ENCODE results near the gene PLCL2. TPM values are rescaled to one million over a fixed set of nuclear protein-coding genes. Genes with fewer than 3 reads are reported as not detected.
A peak's percentile ranks its signal among the peaks of the same experiment; 100 is the strongest.

PLCL2 gene
- total and polyA plus RNA-seq, 2 experiments from 2014 or later: 1.6 to 9.7 TPM

DNA sequence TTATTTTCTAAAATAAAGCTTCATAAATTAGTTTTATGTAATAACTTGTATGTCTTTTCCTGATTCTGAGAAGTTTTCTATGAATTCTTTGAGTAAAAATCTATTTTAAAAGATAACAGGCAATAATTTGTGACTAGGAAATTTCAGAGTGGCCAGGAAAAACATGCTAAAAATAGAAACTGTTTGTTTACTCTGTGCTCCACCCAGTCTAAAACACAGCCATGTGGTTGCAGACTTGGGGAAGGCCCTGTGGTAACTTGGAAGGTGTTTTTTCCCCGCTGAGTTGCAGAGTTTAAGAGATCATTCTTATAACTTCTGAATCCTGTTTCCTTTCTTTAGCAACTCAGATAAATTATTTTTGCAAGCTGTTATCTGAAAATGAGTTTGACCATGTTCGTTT lies 21.9 kb downstream of the PLCL2 start (continued):
- no peak for TF ChIP-seq ETS1 (IDR thresholded peaks at IDR 0.05)
- TF ChIP-seq ZNF114 (CRISPR knock-in tag; IDR thresholded peaks at IDR 0.05): no peak

DNA sequence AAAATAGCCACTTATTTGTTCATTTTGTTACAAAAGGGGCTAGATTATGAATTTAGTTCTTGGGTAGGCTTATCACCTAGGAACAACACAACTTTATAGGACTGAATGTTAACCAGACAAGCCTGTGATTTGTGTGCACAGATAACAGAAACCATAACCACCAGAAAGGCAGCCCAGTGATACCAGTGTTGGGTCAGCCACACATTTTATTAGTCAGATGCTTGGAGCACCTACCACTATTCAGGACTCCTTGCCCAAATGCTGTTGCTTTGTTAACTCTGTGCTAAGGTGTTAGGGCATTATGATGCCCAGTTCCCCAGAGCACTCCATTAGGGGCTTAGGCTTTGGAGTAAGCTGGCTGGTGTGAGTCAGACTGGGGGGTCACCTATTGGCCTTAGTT lies 22.5 kb downstream of the PLCL2 start:
- H3K36me3 Mint-ChIP-seq (ENCODE audit: low read depth): no peaks in the 10 kb centered on the region
- H3K27ac Mint-ChIP-seq: no peak overlapping the region
- ATAC-seq: peak; percentile 37

More for the DNA sequence above, 22.5 kb downstream of the PLCL2 start:
- Histone ChIP-seq H4K20me1 (replicated peaks; ENCODE audit: insufficient read depth) (no peaks in the 10 kb centered on the region), H3K4me2 (no peak overlapping the region), H3K4me1 (ENCODE audit: insufficient read depth) (peaks cover 31% of the 10 kb centered on the region), H3K79me2 (replicated peaks; ENCODE audit: insufficient read depth) (0 out of 2 replicates have a peak, but pooled peaks cover under 1% of the 10 kb centered on the region), H2AFZ (no peak overlapping the region), H3K36me3 (ENCODE audit: insufficient read depth) (no peaks in the 10 kb centered on the region), H3K27ac (ENCODE audit: low read depth) (no peak overlapping the region), H3F3A (replicated peaks; ENCODE audit: low read depth) (no peaks in the 10 kb centered on the region), H3K9me2 (ENCODE audit: insufficient read depth) (no peaks in the 10 kb centered on the region), H3K27me3 (ENCODE audit: insufficient read depth) (no peaks in the 10 kb centered on the region), H3K4me3 (no peak overlapping the region)
- Mint-ChIP-seq H3K4me1 (peaks cover 32% of the 10 kb centered on the region), H3K4me3 (no peak overlapping the region), H3K9me3 (no peaks in the 10 kb centered on the region), H3K27me3 (ENCODE audit: insufficient read depth, low read depth, poor library complexity) (no peaks in the 10 kb centered on the region)
- TF ChIP-seq, protein P1, sequence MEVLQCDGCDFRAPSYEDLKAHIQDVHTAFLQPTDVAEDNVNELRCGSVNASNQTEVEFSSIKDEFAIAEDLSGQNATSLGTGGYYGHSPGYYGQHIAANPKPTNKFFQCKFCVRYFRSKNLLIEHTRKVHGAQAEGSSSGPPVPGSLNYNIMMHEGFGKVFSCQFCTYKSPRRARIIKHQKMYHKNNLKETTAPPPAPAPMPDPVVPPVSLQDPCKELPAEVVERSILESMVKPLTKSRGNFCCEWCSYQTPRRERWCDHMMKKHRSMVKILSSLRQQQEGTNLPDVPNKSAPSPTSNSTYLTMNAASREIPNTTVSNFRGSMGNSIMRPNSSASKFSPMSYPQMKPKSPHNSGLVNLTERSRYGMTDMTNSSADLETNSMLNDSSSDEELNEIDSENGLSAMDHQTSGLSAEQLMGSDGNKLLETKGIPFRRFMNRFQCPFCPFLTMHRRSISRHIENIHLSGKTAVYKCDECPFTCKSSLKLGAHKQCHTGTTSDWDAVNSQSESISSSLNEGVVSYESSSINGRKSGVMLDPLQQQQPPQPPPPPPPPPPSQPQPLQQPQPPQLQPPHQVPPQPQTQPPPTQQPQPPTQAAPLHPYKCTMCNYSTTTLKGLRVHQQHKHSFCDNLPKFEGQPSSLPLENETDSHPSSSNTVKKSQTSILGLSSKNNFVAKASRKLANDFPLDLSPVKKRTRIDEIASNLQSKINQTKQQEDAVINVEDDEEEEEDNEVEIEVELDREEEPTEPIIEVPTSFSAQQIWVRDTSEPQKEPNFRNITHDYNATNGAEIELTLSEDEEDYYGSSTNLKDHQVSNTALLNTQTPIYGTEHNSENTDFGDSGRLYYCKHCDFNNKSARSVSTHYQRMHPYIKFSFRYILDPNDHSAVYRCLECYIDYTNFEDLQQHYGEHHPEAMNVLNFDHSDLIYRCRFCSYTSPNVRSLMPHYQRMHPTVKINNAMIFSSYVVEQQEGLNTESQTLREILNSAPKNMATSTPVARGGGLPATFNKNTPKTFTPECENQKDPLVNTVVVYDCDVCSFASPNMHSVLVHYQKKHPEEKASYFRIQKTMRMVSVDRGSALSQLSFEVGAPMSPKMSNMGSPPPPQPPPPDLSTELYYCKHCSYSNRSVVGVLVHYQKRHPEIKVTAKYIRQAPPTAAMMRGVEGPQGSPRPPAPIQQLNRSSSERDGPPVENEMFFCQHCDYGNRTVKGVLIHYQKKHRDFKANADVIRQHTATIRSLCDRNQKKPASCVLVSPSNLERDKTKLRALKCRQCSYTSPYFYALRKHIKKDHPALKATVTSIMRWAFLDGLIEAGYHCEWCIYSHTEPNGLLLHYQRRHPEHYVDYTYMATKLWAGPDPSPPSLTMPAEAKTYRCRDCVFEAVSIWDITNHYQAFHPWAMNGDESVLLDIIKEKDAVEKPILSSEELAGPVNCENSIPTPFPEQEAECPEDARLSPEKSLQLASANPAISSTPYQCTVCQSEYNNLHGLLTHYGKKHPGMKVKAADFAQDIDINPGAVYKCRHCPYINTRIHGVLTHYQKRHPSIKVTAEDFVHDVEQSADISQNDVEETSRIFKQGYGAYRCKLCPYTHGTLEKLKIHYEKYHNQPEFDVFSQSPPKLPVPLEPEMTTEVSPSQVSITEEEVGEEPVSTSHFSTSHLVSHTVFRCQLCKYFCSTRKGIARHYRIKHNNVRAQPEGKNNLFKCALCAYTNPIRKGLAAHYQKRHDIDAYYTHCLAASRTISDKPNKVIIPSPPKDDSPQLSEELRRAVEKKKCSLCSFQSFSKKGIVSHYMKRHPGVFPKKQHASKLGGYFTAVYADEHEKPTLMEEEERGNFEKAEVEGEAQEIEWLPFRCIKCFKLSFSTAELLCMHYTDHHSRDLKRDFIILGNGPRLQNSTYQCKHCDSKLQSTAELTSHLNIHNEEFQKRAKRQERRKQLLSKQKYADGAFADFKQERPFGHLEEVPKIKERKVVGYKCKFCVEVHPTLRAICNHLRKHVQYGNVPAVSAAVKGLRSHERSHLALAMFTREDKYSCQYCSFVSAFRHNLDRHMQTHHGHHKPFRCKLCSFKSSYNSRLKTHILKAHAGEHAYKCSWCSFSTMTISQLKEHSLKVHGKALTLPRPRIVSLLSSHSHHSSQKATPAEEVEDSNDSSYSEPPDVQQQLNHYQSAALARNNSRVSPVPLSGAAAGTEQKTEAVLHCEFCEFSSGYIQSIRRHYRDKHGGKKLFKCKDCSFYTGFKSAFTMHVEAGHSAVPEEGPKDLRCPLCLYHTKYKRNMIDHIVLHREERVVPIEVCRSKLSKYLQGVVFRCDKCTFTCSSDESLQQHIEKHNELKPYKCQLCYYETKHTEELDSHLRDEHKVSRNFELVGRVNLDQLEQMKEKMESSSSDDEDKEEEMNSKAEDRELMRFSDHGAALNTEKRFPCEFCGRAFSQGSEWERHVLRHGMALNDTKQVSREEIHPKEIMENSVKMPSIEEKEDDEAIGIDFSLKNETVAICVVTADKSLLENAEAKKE (CRISPR knock-in tag; IDR thresholded peaks at IDR 0.05): no peak
- TF ChIP-seq CTCF (conservative IDR thresholded peaks at IDR 0.05; ENCODE audit: low read depth in 2 of 2): no peak
- TF ChIP-seq JUNB (IDR thresholded peaks at IDR 0.05; ENCODE audit: unreplicated experiment): no peak
- no peak for TF ChIP-seq CREB1 (CRISPR knock-in tag; IDR thresholded peaks at IDR 0.05; ENCODE audit: low read depth)
- TF ChIP-seq EZH2phosphoT487 (IDR thresholded peaks at IDR 0.05; ENCODE audit: unreplicated experiment): no peak
- no peak for TF ChIP-seq ZNF114 (CRISPR knock-in tag; IDR thresholded peaks at IDR 0.05)
- no peak for TF ChIP-seq ETS1 (IDR thresholded peaks at IDR 0.05)
- no peak for TF ChIP-seq NANOG (IDR thresholded peaks at IDR 0.05; ENCODE audit: borderline replicate concordance)
- TF ChIP-seq STAT1 (IDR thresholded peaks at IDR 0.05; ENCODE audit: unreplicated experiment): no peak
- DNase-seq (ENCODE audit: low spot score): no peak

Data from GM23338 (cell line).